Endodermal cell (in vitro differentiated cells): ENCODE measurements around the gene HECW1. TPM values are rescaled to one million over a fixed set of nuclear protein-coding genes. Genes with fewer than 3 reads are reported as not detected.

Experiments used
- DNase-seq: peaks from one replicate; pipeline ENCODE4 v3.0.0-alpha.2; 2017
- H3K27ac ChIP-seq: 2 replicates; pipeline ENCODE4 v1.5.1; 2013; ENCODE audit warnings: mild to moderate bottlenecking, low read depth, low read length, moderate library complexity
- H3K27me3 ChIP-seq: 2 replicates; pipeline ENCODE4 v1.6.1; 2013; ENCODE audit warnings: mild to moderate bottlenecking, low read length, moderate library complexity; ENCODE audit not compliant: insufficient read depth, control insufficient read depth, poor library complexity, severe bottlenecking
- H3K36me3 ChIP-seq: 2 replicates; pipeline ENCODE4 v1.7.0; 2013; ENCODE audit warnings: mild to moderate bottlenecking, low read length, moderate library complexity; ENCODE audit not compliant: control insufficient read depth, insufficient read depth
- H3K4me1 ChIP-seq: one replicate; pipeline ENCODE4 v1.7.0; 2013; ENCODE audit warnings: low read length; ENCODE audit not compliant: control insufficient read depth, insufficient read depth
- H3K4me3 ChIP-seq: 2 replicates; pipeline ENCODE4 v1.5.1; 2013; ENCODE audit warnings: mild to moderate bottlenecking, low read length, moderate library complexity
- H3K9ac ChIP-seq: 2 replicates; pipeline ENCODE4 v1.6.1; 2013; ENCODE audit warnings: mild to moderate bottlenecking, low read length, moderate library complexity; ENCODE audit not compliant: poor library complexity, severe bottlenecking; ENCODE audit errors: extremely low read depth
- H3K9me3 ChIP-seq: 2 replicates; pipeline ENCODE4 v1.6.1; 2013; ENCODE audit warnings: mild to moderate bottlenecking, low read length, moderate library complexity; ENCODE audit not compliant: control insufficient read depth
- H3K27ac Mint-ChIP-seq: 2 replicates; pipeline ENCODE4 v1.8.0; 2020; ENCODE audit warnings: mixed read lengths
- H3K27me3 Mint-ChIP-seq: 2 replicates; pipeline ENCODE4 v1.8.0; 2021; ENCODE audit warnings: mild to moderate bottlenecking, mixed read lengths; ENCODE audit not compliant: insufficient read depth
- H3K36me3 Mint-ChIP-seq: 2 replicates; pipeline ENCODE4 v1.8.0; 2020; ENCODE audit warnings: low read depth, mixed read lengths
- H3K4me1 Mint-ChIP-seq: 2 replicates; pipeline ENCODE4 v1.8.0; 2020; ENCODE audit warnings: mixed read lengths
- H3K4me3 Mint-ChIP-seq: 2 replicates; pipeline ENCODE4 v1.8.0; 2020; ENCODE audit warnings: mild to moderate bottlenecking, moderate library complexity, mixed read lengths
- H3K9me3 Mint-ChIP-seq: 2 replicates; pipeline ENCODE4 v1.8.0; 2020; ENCODE audit warnings: mild to moderate bottlenecking, mixed read lengths
- WGBS, 2 experiments: methylation state at CpG; one replicate each; pipeline versions ENCODE4 v1.1.5 to v1.1.7; 2013; ENCODE audit warnings: missing lambda C conversion rate in 2 of 2, mixed read lengths in 1 of 2; ENCODE audit not compliant: insufficient coverage in 1 of 2, insufficient read length in 1 of 2; 5-methylcytosine and 5-hydroxymethylcytosine counted together
- total RNA-seq, 2 donors: library from RNA; stranded (reverse); fragmentation: NEBNext Ultra II Directional in 1 of 2; extraction: Animal tissue kit (Norgen Biotek cat#: 25700) in 1 of 2; gene quantifications; 2 replicates in 1 of 2; 3 replicates in 1 of 2; pipeline ENCODE4 v1.2.1, GENCODE V29; 2021
- TF ChIP-seq, protein P1 (sequence below): fragments of 200-600 bp; sonication (generic); conservative IDR thresholded peaks from 2 replicates; pipeline ENCODE4 v1.5.0; 2021; ENCODE audit warnings: antibody characterized with exemption, mild to moderate bottlenecking

Gene HECW1
- total RNA-seq, 2 donors from 2014 or later: 4.6 to 12.0 TPM

DNA sequence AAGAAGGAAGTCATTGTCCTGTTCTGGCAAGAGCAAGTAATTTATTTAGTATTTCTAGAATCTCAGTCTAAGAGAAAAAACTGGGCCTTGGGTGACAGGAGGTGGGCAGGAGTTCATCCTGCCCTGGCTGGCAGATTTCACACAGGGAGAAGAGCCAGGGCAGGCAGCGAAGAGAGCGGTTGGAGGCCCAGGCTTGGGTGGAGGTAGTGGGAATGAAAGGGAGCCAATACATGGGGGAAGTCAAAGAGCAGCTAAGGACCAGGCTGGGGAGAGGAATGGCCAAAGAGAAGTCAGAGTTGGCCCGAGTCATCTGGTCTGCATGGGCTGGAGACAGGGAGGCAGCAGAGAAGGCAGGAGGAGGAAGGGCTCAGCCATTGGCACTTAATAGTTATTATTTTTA is 51.4 kb downstream of the HECW1 start:
- TF ChIP-seq, protein P1, sequence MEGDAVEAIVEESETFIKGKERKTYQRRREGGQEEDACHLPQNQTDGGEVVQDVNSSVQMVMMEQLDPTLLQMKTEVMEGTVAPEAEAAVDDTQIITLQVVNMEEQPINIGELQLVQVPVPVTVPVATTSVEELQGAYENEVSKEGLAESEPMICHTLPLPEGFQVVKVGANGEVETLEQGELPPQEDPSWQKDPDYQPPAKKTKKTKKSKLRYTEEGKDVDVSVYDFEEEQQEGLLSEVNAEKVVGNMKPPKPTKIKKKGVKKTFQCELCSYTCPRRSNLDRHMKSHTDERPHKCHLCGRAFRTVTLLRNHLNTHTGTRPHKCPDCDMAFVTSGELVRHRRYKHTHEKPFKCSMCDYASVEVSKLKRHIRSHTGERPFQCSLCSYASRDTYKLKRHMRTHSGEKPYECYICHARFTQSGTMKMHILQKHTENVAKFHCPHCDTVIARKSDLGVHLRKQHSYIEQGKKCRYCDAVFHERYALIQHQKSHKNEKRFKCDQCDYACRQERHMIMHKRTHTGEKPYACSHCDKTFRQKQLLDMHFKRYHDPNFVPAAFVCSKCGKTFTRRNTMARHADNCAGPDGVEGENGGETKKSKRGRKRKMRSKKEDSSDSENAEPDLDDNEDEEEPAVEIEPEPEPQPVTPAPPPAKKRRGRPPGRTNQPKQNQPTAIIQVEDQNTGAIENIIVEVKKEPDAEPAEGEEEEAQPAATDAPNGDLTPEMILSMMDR: no peak
- WGBS, 2 experiments: 93% methylated on average over 3 of the region's 3 CpGs; no CpG with 5 or more reads in 1 of the 2 experiments
- Histone ChIP-seq H3K27ac (no peak overlapping the region), H3K36me3 (no peaks in the 10 kb centered on the region), H3K9ac (no peak overlapping the region), H3K4me3 (no peak overlapping the region), H3K9me3 (no peaks in the 10 kb centered on the region), H3K27me3 (no peaks in the 10 kb centered on the region), H3K4me1 (no peaks in the 10 kb centered on the region)
- H3K4me1 Mint-ChIP-seq: no peaks in the 10 kb centered on the region
- DNase-seq: no peak
- H3K36me3 Mint-ChIP-seq: no peaks in the 10 kb centered on the region
- no peak overlapping the region for H3K27ac Mint-ChIP-seq
- no peak overlapping the region for H3K4me3 Mint-ChIP-seq
- no peaks in the 10 kb centered on the region for H3K27me3 Mint-ChIP-seq
- no peaks in the 10 kb centered on the region for H3K9me3 Mint-ChIP-seq

DNA sequence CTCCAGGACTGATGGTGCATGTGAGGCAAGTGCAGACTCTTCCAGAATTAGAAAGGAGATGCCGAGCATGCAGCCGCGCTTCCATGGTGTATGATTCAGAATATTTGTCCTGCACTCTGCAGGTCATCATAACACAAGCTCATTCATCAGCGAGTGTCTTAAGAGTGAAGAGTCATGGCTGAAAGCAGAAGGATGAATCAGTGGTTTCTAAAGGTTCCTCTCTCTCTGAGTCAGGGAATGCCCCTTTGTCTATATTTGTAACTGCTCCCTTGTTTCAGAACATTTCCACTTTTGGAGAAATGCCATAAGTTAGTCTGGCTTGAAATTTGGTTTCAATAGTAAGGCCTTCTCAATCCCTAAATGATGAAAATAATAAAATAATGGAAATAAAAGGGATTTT is 52.3 kb downstream of the HECW1 start:
- no peak overlapping the region for H3K9ac ChIP-seq
- Mint-ChIP-seq H3K4me1 (no peaks in the 10 kb centered on the region), H3K4me3 (no peak overlapping the region)

DNA sequence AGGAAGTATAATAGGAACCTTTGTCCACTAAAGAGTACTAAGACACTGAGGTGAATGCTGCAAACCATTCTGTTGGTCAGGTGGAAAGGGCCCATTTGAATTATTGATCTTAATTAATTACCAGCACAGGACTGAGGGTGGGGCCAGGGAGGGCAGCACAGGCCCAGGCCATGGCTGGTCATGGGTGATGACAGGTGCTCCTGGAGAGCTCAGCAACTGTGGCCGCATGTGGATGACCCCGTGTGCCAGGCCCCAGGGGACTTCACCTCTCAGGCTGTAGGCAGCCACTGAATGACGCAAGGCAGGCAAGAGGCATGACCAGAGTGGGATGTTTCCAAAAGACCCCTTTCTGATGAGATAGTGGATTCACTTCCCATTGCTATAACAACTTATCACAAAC is 54.2 kb downstream of the HECW1 start:
- WGBS, 2 experiments: 90 to 100% methylated on average over 1 to 3 of the region's 3 CpGs
- no peak overlapping the region for H3K9ac ChIP-seq
- Mint-ChIP-seq H3K9me3 (no peaks in the 10 kb centered on the region), H3K27ac (no peak overlapping the region), H3K27me3 (no peaks in the 10 kb centered on the region), H3K4me1 (peaks cover 12% of the 10 kb centered on the region), H3K4me3 (no peak overlapping the region), H3K36me3 (no peaks in the 10 kb centered on the region)
- no peaks in the 10 kb centered on the region for H3K27me3 ChIP-seq
- TF ChIP-seq, protein P1: no peak
- H3K4me1 ChIP-seq: no peaks in the 10 kb centered on the region
- no peaks in the 10 kb centered on the region for H3K36me3 ChIP-seq
- H3K27ac ChIP-seq: no peak overlapping the region
- no peak for DNase-seq
- H3K9me3 ChIP-seq: no peaks in the 10 kb centered on the region
- H3K4me3 ChIP-seq: no peak overlapping the region

More for the DNA sequence above, 52.3 kb downstream of the HECW1 start:
- Histone ChIP-seq H3K4me3 (no peak overlapping the region), H3K9me3 (no peaks in the 10 kb centered on the region), H3K27me3 (no peaks in the 10 kb centered on the region), H3K36me3 (no peaks in the 10 kb centered on the region), H3K27ac (no peak overlapping the region), H3K4me1 (no peaks in the 10 kb centered on the region)
- H3K36me3 Mint-ChIP-seq: no peaks in the 10 kb centered on the region
- no peak overlapping the region for H3K27ac Mint-ChIP-seq
- TF ChIP-seq, protein P1: no peak
- WGBS, 2 experiments: 96% methylated on average over 4 of the region's 4 CpGs
- H3K27me3 Mint-ChIP-seq: no peaks in the 10 kb centered on the region
- no peak for DNase-seq
- no peaks in the 10 kb centered on the region for H3K9me3 Mint-ChIP-seq
